ENCODE measurements around the gene MTX1. TPM values are rescaled to one million over a fixed set of nuclear protein-coding genes. Genes with fewer than 3 reads are reported as not detected.

Gene MTX1
- total and polyA plus RNA-seq, 9 of the 15 experiments (the other 6 are each of a cell fraction or from before 2014, with no cell fraction given) = 29.1 to 98.4 (median 66.9) TPM

DNA sequence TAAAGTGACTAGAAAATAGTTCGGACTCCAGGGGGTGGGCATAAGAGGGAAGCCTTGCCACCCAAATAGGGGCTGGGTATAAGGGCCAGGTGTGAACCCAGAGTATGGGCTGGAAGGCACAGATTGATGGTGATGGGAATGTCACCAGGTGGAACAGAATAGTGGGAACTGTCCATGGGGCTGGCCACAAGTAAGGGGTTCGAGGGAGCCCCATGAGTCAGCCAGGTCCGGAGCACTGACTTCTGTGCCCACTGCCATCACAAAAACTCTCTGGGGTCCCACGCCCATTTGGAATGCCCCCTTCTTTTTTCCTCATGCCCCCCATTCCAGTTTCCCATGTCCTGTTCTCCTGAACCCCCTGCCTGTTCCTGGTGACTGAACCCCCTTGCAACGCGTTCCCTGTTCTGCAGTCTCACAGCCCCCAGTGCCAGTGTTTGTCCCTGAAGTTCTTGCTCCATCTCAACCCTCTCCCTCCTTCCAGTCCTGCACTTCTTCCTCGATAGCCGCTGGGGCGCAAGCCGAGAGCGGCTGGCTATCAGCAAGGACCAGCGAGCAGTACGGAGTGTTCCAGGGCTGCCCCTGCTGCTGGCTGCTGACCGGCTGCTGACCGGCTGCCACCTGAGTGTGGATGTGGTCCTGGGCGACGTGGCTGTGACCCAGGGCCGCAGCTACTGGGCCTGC, 27.0 kb upstream of the MTX1 start:
- FAIRE-seq = no peak
- Histone ChIP-seq H3K9ac (ENCODE audit: insufficient read depth in 1 of 2, low read depth in 2 of 2, low read length in 2 of 2) (peak overlapping the region in 1 of 2 experiments; percentile 73; a peak in 2 of 4 replicates), H3K36me3 (ENCODE audit: control insufficient read depth, insufficient read depth, low read length) (no peaks in the 10 kb centered on the region), H3K79me2 (ENCODE audit: control insufficient read depth, insufficient read depth, low read length) (no peaks in the 10 kb centered on the region), H3K27me3 (ENCODE audit: control insufficient read depth in 2 of 2, insufficient read depth in 2 of 2, low read length in 2 of 2) (no peaks in the 10 kb centered on the region), H3K4me3 (no peak overlapping the region), H2AFZ (ENCODE audit: low read depth, low read length) (no peak overlapping the region), H3K27ac (ENCODE audit: extremely low read depth, low read depth, low read length) (no peak overlapping the region), H3K9me3 (replicated peaks; ENCODE audit: control insufficient read depth, insufficient read depth, low read depth, low read length) (no peaks in the 10 kb centered on the region), H4K20me1 (replicated peaks; ENCODE audit: control insufficient read depth, insufficient read depth, low read length) (no peaks in the 10 kb centered on the region), H3K4me1 (replicated peaks in 1 of 2; ENCODE audit: control insufficient read depth in 2 of 2, insufficient read depth in 2 of 2, low read length in 2 of 2) (peaks cover 9 to 58% of the 10 kb centered on the region in 2 experiments), H3K9me1 (ENCODE audit: control insufficient read depth, insufficient read depth, low read length) (no peaks in the 10 kb centered on the region), H3K4me2 (ENCODE audit: insufficient read depth, low read length) (no peak overlapping the region)
- no peak for DNase-seq (ENCODE audit: extremely low read depth in 1 of 4, low spot score in 3 of 4)
- 36% methylated on average over 18 of the region's 18 CpGs for whole genome bisulfite sequencing (ENCODE audit: insufficient coverage, low coverage, missing lambda C conversion rate)
- intact Hi-C loops (cut with micrococcal nuclease) (no loop called here), in situ Hi-C loops (cut with MboI) (no loop called here)
- no peak for ATAC-seq
- ChIA-PET POLR2A (interaction anchor here (1.4 kb wide), 1 partner anchor 11 kb away, joined by 3 read pairs; no protein-coding TSS in a partner anchor), CTCF (ENCODE audit: low intra/inter-chr PET ratio) (no interaction called here)
- TF ChIP-seq ZNF830 (CRISPR knock-in tag; IDR thresholded peaks at IDR 0.05) = no peak
- TF ChIP-seq, protein P1, sequence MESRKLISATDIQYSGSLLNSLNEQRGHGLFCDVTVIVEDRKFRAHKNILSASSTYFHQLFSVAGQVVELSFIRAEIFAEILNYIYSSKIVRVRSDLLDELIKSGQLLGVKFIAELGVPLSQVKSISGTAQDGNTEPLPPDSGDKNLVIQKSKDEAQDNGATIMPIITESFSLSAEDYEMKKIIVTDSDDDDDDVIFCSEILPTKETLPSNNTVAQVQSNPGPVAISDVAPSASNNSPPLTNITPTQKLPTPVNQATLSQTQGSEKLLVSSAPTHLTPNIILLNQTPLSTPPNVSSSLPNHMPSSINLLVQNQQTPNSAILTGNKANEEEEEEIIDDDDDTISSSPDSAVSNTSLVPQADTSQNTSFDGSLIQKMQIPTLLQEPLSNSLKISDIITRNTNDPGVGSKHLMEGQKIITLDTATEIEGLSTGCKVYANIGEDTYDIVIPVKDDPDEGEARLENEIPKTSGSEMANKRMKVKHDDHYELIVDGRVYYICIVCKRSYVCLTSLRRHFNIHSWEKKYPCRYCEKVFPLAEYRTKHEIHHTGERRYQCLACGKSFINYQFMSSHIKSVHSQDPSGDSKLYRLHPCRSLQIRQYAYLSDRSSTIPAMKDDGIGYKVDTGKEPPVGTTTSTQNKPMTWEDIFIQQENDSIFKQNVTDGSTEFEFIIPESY (CRISPR knock-in tag; IDR thresholded peaks at IDR 0.05) = peak; percentile 41; the same call in 1 of the 2 replicates
- BruUV-seq (replicated peaks) = no TSS peak

Data from K562 (cell line).